Lower leg skin (tissue), 3 donors: Measurements from ENCODE around the gene HDAC4.

Source experiments
- CTCF ChIP-seq, 3 donors: fragments of 450-650 bp; IDR thresholded peaks; one replicate each; pipeline ENCODE4 v1.5.1; 2016; ENCODE audit warnings: antibody characterized with exemption in 3 of 3, mild to moderate bottlenecking in 3 of 3, moderate library complexity in 2 of 3
- POLR2A ChIP-seq, 2 donors: fragments of 450-650 bp; IDR thresholded peaks; one replicate each; pipeline ENCODE4 v1.6.1; 2016 to 2017; ENCODE audit warnings: antibody characterized with exemption in 2 of 2, mild to moderate bottlenecking in 1 of 2, moderate library complexity in 1 of 2

- TF ChIP-seq CTCF (IDR thresholded peaks at IDR 0.05) (no peak), POLR2A (IDR thresholded peaks at IDR 0.05) (no peak)
These were observed 97.8 kb downstream of the HDAC4 start for GRCh38 chr2:239302808-239303557.
